GM10847 (cell line): ENCODE results near the gene ZNF275.

Source experiments
- POLR2A ChIP-seq: IDR thresholded peaks from 2 replicates; pipeline ENCODE4 v1.6.1; 2011; ENCODE audit not compliant: insufficient read length; ENCODE audit errors: extremely low read depth

The ZNF275 gene

GRCh38 chrX:153333821-153334653 lies at the start of gene ZNF275:
Gene ZNF275, plus strand, starts transcription at chrX:153334153. Its CDS starts 2,527 bp downstream, at chrX:153336680.
- TF ChIP-seq POLR2A: peak; percentile 60

GRCh38 chrX:153297376-153297775 lies 36.6 kb upstream of the ZNF275 start:
- TF ChIP-seq POLR2A: no peak

DNA sequence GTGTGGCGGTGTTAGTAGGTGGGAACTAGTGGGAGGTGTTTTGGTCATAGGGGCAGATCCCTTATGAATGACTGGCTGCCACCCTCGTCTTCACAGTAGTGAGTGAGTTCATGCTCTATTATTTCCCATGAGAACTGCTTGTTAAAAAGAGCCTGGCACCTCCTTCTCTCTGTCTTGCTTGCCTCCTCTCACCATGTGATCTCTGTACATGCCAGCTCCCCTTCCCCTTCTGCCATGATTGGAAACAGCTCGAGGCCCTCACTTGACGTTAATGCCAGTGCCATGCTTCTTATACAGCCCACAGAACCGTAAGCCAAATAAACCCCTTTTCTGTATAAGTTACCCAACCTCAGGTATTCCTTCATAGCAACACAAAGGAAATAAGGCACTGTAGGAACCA lies 34.1 kb upstream of the ZNF275 start:
- TF ChIP-seq POLR2A: no peak

- TF ChIP-seq POLR2A: no peak
Measured at GRCh38 chrX:153301746-153302145, 32.2 kb upstream of the ZNF275 start.

DNA sequence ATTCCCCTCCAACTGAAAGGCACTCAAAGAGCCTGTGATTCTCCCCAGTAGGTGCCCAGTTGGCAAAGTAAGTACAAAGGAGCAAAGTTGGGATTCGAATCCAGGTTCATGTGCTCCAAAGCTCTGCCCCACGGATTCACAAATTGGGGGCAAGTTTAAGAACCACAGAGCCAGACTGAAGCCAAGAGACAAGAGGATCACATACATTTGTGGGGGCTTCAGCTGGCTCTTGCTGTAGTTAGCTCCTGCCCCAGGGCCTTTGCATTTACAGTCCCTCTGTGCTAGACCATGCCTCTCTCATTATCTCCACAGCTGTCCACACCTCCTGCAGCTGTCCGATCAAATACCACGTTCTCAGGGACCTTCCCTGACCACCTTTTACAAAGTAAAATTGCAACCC lies 31.2 kb upstream of the ZNF275 start:
- TF ChIP-seq POLR2A: no peak

GRCh38 chrX:153303276-153304262 lies 30.4 kb upstream of the ZNF275 start:
- no peak for TF ChIP-seq POLR2A

GRCh38 chrX:153304988-153305736 lies 28.8 kb upstream of the ZNF275 start:
- no peak for TF ChIP-seq POLR2A

- TF ChIP-seq POLR2A: no peak
Measured at GRCh38 chrX:153305972-153306371, 28.0 kb upstream of the ZNF275 start.

- no peak for TF ChIP-seq POLR2A
Measured at GRCh38 chrX:153306527-153307115, 27.3 kb upstream of the ZNF275 start.

DNA sequence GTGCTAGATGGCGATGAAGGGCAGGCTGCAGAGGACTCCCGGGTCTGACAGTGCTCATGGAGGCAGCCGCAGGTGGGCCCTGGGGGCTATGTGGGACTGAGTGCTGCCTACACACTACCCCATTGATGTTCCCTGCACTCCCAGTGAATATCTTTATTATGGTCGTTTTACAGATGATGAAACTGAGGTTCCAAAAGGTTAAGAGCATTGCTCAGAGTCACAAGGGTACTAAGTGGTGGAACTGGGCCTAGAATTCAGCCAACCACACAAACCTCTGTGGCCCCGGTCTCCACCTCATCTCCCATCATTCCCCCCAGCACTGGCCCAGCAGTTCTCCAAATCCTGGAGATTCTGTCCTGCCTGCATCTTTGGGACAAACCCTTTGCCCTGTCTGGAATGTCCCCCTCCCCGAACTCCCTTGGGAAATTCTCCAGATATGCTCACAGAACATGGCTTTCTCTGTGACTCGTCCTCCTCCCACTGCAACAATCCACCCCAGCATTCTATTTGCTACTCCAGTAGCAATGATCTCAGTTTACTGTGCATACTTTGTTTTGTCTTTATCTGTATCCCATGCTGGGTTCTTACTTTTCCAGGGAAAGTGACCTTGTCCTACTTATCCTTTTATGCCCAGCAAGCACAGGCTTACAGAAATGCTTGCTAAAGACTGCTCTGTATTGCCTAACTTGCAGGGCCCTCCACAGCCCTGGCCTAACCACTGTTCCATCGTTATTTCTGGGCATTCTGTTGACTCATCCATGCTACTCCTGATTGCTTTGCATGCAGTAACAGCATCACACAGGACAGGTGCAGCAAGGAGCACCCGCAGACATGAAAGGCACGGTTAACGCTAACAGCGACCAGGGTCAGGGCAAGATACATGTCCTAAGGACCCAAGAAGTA lies 26.4 kb upstream of the ZNF275 start:
- TF ChIP-seq POLR2A: no peak

GRCh38 chrX:153310901-153311300 lies 23.1 kb upstream of the ZNF275 start:
- TF ChIP-seq POLR2A: no peak

DNA sequence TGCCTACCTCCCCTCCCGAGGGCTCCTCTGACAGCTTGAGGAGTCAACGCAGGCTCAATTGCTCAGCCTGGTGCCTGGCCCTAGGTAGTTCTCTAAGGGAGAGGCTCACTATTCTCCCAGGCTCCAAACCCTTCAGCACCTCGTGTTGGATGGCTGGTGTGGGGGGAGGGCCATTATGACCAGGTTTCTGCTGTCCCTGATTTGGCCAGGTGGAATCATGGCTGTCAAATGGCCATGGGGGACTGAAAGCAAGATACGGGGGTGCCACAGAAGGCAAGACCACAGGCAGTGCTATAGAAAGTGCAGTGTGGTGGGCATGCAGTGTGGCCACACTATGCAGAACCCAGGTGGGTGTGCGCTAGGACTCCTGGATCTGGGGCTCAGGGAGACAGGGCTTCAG lies 21.9 kb upstream of the ZNF275 start:
- TF ChIP-seq POLR2A: no peak

GRCh38 chrX:153312842-153313241 lies 21.1 kb upstream of the ZNF275 start:
- no peak for TF ChIP-seq POLR2A

GRCh38 chrX:153317306-153317705 lies 16.6 kb upstream of the ZNF275 start:
- no peak for TF ChIP-seq POLR2A

DNA sequence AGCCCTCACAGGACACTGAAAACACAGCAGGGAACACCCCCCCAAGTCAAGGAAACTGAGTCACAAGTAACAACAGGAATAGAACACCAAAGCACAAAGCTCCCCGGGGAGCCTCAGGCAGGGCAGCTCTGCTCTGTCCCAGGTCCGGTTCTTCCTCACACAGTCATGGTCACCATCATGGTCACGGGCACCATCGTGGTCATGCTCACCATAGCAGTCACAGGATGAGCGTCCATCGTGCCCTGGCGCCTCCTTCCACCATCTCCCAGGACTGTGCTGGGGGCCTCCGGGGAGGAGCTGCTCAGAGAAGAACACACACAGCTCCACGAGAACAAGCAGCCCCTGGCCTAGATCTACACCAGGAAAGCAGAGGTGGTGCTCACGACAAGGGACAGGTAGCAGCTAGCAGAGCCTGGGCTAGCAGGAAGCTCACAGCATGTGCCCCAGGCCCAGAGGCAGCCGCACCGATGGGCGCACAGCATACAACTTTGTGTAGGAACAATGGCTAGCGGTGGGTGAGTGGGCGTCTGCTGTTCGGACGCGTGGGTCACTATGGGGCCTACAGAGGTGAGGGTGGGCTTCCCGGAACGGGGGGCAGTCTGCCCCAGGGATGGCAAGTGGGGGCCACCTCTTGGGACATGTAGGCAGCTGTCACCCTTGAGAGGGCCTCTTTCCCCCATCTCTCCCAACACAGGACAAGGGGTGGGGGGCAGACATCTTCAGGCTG lies 15.8 kb upstream of the ZNF275 start:
- TF ChIP-seq POLR2A: no peak
